Activated CD4-positive, alpha-beta T cell treated with anti-CD3 and anti-CD28 coated beads, Interleukin-2, amount 50 U/mL, for 48 hours (primary cell): Measurements from ENCODE around the gene SLC6A1.

Source experiments
- DNase-seq, 2 experiments: peaks; one replicate each; pipeline ENCODE4 v3.0.0-alpha.2; 2020

The SLC6A1 gene

DNA sequence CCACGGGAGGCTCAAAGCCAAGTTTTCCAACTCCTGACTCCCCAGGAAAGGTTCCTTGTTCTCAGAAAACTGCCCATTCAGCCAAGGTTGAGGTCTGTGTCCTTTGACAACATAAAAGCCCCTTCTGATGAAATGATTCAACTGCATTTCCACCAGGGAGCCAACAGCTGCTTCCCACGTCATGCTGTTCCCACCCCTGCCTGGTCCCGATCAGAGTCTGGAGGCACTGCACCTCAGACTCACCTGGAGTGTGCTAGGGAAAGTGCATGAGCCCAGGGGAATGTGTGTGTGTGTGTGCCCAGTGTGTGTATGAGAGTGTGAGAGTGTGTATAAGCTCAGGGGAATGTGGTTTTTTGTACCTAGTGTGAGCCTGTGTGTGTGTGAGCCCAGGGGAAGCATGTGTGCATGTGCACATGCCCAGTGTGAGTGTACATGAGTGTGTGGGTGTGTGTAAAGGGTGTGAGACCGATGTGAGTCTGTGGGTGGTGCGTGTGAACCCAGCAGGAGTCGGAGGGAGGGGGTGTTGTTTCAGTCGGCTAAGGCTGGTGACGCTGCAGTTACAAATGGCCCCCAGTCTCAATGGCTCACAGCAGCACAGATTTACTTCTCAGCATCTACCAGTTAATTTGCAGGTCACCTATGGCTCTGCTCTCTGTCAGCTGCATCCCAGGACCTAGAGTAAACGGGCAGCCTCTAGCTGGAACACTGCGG lies 20.3 kb upstream of the SLC6A1 start:
- no peak for DNase-seq

DNA sequence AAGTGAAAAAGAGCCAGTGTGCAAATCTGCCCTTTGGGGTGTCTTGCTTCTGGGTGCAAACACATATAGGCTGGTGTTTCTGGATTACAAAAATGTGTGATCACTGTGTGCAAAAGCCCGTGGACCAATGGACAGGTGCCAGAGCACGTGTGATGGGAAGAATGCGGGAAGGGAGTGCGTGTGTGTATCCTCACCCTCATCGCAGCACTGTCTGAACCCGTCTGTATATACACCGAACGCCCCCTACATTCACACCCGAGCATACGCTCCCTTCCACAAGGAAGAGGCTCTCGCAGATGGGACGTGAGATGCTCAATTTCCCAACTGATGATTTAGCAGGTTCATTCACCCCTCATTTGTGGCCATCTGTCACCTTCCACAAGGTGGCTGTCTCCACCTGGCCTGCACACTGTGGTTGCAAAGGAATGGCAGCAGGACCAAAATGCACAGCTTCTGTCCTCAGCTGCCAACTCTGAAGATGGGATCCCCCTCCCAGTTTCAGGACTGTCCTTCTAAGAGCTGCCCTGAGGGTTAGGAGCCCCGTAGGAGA lies 19.4 kb upstream of the SLC6A1 start:
- no peak for DNase-seq

DNA sequence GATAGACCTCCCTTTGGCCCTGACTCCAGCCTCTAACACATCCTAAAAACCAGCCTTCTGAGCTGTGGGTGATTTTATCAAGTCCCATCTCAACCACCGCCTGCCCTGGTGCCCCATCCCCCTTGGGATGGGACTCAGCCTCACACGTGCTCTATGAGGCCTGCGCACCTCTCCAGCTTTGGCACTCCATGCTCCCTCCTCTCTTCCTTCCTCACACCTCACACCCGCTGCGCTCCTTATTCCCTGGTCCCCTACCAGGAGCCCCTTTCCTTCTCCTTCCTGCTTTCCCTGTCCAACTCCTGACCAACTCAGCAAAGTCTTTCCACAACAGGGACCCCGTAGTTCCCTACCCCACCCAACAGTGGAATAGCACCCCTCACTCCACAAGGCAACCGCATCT lies 18.4 kb upstream of the SLC6A1 start:
- no peak for DNase-seq

DNA sequence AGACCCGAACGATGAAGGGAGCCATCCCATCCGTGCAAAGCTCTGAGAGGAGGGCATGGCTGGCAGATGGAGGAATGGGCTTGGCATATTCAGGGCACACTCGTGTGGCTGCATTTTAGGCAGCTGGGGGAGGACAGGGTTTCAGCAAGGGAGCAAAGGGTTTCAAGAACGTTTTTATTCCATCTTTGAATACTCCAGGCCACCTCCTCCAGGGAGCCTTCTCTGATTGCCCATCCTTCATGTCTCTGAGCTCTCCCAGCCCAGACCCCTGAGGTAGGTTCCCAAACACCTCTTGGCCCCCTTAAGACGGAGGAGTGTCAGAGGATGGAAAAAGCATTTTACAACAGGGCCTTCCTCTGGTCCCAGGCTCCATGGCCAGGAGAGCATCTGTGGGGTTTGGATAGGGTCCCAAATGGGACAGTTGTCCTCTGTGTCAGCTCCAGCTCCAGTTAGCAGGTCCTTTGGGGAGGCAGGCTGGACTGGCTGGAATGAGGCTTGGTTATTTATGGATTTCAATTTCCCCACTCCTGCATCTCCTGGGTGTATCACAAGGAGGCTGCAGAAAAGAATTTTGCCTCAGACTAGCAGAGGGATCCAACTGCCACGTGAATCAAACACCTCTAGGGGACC lies 17.7 kb upstream of the SLC6A1 start:
- no peak for DNase-seq

DNA sequence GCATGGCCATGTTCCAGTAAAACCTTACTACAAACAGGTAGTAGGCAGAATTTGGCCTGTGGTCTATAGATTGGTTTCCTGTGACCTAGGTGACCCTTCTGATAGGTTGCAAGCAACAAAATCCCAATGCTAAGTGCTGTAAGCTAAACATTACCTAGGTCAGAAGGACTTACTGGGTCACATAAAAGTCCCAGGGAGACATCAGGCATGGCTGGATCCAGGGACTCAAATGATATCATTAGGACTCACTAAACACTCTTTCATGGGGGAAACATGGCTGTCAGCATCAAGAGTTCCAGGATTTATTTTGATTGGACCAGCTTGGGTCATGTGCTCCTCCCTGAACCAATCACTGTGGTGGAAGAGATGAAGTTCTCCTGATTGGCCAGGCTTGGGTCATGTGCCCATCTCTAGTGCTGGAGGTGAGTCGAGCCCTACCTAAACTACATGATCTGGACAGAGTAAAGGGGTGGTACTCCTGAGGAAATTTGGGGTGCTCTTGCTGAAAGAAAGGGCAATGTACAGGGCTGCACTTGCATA lies 16.8 kb upstream of the SLC6A1 start:
- no peak for DNase-seq

DNA sequence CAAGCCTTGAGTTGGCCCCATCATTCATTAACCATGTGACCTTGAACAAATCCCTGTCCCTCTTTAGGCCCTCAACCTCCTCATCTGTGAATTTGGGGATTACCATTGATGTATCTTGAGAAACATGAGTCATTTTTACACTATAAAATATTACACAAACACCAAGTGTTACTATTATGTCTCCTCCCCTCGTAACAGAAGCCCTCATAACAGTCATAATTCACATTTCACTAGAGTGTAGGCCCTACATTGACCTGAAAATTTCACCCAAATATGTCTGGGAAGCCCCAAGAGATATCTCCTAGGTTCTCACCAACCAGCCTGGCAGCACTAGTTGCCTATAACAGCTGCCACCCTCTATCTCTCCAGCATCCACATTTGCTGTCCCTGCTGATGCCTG lies 15.8 kb upstream of the SLC6A1 start:
- no peak for DNase-seq

DNA sequence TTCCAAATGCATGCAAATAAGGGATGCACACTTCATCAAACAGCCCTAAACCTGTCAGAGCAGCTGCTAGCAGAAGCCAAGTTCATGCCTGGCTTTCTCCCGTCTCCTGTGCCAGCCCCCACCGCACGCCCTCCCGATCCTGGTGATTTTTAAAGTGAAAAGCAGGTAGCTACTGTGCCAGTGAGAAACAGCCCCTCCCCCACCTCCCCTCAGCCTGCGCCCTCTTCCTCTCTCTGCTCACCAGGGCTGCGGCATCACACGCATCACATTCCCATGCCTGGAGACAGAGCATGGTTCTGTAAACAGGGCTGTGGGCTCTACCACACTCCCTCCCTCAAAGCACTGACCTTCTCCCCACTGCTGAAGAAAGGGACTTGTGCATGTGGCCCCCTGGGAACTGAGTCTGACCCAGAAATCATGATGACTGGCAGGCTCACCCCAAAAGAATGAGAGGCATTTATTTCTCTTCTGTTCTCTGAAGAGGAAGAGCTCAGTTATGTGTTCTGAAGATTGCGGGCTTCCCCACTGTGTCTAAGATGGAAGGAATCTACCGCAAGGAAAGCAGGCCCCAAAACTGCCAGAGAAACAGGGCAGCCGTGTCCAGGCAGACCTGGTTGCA lies 14.5 kb upstream of the SLC6A1 start:
- DNase-seq: no peak

DNA sequence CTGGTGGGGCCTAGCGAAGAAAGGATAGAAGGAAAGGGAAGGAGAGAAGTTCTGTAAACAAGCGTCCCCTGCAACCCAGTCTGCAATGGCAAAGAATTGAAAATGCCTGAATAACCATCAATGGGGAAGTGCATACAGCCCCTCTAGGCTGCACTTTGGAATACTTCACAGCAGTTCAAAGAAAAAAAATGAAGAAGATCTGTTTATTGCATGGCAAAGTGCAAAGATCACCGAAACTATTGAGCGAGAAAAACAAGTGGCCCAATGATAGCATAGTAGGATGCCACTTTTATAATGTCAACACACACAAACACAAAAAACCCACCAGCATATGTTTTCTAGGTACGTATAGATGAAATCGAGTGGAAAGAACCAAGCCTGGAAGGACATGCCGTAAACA lies 13.6 kb upstream of the SLC6A1 start:
- no peak for DNase-seq

DNA sequence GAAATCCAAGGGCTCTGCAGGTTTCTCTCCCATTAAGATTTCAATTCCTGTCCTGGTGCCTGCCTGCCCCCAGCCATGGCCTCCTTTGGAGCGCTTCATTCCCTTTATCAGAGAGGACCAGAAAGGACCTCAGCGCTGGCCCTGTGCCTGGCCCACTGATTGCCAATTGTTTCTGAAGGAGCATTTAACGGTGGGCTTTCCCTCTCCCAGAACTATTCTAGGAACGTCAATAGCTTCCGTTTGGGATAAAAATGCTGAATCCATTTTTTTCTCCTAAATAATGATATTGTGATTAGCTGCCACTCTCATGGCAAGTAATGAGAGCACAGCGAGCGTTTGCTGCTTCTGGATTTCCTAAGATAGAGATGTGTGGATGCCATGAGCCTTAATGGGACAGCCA lies 12.2 kb upstream of the SLC6A1 start:
- no peak for DNase-seq

DNA sequence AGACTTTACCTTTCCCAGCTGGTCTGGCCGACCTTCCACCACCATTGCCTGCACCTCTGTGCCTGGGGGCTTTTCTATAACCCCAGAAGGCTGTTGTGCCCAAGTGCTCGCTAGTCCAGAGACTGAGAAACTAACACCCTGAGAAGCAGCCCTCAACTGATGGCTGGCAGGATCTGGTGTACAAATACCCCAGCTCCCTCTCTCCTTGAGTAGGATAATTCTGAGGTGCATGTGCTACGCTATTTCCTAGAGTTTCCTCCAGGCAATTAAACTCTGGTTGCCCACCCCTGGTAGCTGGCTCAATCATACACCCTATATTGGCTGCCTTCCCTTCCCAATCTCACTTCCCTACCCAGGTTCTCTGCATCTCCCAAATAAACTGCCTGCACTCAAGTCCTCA lies 11.5 kb upstream of the SLC6A1 start:
- no peak for DNase-seq

DNA sequence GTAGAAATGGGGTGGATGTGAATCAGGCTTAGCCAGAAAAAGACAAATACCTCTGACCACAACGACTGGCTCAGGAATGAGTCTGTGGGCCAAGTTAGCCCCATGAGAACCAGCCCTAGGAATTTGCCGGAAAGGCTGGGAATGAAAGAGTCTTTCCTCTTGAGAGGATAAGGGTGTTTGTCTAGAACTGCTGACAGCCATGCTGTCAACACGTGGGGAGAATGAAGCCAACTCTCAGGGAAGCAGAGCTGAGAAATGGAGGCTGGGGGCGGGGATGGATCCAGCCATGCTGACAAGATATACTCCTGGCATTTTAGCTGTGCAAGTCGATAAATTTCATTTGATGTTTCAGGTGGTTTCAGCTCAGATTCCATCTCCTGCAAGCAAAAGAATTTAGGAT lies 10.6 kb upstream of the SLC6A1 start:
- no peak for DNase-seq

DNA sequence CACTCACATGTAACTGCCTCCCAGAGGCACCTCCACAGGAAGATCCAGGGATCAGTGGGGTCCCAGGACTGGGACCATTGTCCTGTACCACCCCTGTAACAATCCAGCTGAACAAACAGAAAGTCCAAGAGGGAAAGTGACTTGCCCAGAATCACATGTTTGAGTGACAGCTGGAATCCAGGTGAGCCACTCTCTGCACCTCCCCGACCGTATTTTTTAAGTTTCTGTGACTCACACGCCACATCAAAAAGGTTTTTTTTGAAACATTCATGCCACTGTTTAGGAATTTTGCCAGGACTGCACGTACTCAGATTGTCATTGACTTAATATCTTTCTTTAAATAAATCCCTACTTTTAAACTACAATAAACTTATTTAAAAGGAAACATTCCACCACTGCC lies 9.8 kb upstream of the SLC6A1 start:
- DNase-seq: no peak

DNA sequence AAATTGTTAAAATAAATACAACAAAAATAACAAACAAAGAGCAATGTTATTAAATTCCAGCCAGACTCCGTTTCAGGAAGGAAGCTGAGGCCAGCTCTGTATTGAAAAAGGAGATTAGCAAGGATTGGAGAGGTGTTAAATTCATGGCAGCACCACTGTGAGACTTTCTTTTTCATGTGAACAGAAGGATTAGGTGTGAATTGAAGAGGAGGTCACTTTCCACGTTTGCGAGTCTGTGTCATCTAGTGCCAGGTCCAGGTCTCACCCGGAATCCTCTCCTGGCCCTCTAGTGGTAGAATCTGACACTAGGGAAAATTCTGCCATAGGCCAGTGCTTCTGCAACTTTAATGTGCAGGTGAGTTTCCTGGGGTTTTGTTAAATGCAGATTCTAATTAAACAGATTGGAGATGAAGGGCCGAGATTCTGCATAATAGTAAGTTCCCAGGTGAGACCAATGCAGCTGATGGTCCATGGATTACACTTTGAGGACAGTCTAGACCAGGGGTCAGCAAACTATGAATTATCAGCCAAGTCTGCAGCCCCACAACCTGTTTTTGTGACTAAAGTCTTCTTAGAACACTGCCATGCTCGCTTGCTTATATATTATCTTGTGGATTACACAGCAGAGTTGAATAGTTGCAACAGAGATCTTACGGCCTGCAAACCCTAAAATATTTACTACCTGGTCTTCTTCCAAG lies 9.2 kb upstream of the SLC6A1 start:
- DNase-seq: peak in 1 of 2 experiments; percentile 20

DNA sequence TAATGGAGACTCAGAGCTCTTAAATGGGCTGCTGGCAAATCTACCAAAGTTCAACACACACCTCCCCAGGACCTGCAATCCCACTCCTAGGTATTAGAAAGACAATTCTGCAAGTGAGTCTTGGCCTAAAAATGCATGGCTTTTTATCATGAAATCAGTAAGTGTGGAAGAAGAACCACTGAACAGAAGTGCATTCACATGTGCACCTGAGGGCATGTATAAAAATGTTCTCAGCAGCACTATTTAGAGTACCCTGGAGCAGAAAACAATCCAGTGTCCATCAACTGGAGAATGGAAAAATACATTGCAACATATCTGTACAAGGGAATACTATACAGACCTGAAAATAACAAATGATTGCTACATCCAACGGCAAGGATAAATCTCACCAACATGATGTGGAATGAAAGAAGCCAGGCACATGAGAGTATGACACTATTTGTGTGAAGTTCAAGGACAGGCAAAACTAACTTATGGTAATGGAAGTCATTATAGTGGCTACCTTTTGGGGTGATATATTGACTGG lies 8.1 kb upstream of the SLC6A1 start:
- DNase-seq: no peak

DNA sequence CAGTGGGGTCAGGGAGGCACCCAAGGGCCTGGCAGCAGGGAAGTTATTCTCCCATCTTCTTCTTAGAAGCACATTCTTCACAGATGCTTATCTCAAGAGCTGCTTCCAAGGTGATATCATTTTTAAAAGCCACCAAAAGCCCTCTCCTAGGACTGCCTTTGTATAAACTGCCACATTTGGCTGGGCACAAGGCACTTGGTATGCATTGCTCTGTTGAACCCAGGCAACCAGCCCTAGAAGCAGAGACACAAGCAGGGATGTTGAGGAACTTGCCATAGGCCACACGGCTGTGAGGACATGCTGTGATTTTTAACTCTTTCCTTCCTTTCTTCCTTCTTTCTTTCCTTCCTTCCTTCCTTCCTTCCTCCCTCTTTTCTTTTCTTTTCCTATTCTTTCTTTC lies 7.4 kb upstream of the SLC6A1 start:
- no peak for DNase-seq

DNA sequence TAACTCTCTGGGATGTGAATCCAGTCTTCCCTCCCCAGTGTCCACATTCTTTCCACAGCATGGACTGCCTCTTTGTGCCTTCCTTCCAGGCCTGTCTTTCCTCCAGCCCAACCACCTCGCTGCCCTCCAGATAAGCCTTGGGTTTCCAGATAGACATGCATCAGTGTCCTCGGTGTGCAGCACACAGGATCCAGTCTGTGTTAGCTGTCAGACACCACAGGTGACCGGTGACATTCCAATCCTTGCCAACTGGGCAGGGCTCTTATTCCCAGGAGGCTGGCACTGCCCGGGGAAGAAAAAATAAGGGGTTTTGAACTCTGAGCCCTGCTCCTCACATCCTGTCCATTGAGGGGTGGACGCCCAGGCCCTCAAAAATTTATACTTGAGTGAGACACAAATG lies 6.0 kb upstream of the SLC6A1 start:
- DNase-seq: no peak

DNA sequence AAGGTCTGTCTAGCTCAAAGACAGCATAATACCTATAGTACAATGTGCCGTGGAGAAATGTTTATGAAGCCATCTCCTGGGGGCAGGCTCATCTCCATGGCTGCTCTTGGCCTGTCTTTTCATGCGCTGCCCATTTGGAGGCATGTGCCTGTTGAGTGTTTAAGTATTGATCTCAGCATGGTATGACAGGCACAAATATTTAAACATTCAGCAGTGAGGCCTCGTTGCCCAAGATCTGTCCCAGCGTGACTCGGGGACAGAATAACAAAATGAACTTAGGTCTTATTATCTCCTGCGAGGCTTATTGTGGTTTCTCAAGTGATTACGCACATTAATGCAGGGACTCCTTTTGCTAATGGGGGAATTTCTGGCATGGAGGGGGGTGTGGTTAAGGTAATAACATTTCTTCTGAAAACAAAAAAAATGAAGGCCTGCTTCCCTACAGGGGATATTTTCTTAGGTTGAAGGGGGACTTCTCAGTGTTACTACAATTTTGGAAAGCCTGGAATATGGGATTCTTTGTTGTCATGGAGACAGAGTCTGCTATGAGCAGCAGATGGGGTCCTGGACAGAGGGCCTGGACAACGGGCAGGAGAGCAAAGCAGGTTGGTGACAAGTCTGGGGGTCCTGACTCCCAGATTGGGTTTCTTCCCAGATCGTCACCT lies 4.4 kb upstream of the SLC6A1 start:
- no peak for DNase-seq

DNA sequence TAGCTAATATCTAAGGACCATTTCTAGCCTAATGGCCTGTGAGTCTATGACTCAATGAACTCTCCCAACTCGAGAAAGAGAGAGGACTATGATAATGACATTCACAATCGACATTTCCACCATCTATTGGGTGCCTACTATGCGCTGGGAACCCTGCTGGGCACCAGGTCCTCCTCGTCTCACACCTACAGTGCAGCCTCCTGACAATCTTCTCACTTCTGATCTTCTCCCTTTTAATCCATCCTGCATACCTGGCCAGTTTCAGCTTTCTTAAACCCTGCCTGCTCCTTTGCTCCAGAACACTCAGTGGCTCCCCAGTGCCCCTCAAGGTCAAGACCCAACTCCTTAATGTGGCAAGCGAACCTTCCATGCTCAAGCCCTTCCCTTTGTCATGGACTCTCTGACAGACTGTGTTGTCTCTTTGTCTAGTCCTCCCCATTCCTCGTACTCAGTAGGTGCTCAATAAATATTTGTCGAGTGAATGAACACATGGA lies 3.5 kb upstream of the SLC6A1 start:
- no peak for DNase-seq

DNA sequence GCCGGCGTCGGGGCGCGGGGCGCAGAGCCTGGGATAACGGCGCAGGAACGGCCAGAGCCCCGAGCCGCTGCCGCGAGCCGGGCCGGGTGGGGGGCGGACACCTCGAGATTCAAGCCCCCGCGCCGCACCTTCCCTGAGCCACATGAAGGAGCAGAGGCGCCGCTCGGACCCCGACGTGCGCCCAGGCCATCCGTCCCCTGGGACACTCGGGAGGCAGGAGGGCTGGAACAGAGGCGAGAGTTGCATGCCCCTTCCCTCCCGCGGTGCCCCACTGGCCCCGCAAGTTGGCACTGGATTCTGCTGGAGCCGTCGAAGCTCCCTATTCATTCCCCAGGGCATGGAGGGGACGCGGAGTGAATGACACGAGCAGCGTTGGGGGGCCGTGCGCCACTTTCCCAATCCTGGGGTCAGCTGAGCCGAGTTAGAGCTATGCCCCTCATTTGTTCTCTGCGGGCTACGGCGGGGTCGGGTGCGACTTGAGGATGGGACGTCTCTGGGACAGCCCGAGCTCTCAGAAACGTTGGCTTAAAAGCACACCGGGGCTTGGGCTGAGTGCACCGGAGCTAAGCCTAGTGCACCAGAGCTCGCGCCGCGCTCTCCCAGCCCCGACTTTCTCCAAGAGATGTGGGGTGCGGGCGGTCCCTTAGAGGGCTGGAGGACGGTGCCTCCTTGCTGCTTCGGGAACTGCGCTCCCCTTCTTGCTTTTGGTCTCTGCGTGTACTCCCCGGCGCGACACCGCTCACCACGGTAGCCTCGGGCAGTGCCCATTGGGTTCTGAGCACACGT lies 588 bp downstream of the SLC6A1 start:
- DNase-seq: no peak

DNA sequence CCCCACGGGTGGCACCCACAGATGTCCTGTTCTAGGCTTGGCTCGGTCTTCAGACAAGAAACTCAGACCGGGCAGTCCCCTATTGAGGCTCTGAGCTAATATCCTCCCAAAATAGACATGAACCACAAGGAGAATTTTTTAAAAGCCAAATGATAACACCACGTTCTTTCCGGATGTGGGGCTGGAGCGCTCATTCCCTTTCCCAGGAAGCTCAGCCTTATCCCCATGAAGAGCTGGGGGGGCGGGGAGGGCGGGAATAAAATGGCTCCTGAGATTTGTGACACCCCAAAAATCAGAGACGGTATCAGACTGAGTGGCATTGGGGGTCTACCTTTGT lies 1.1 kb downstream of the SLC6A1 start:
- DNase-seq: no peak

DNA sequence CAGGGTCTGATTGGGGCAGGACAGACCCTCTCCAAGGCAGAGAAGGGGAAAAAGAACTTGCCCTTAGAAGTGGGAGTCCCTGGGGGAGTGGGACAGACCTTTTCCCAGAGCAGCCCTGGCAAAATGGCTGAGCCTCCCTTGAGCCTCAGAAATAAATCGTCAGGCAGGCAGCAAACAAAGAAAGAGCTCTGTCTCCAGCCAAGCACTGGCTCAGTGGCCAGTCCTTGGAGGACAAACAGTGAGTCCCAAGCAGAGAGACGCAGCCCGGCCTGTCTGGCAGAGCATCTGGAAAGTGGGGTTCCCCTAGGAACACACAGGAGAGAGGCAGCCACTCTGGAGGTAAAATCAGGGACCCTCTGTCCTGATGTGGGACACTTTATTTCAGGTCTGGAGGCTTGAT lies 1.8 kb downstream of the SLC6A1 start:
- no peak for DNase-seq

DNA sequence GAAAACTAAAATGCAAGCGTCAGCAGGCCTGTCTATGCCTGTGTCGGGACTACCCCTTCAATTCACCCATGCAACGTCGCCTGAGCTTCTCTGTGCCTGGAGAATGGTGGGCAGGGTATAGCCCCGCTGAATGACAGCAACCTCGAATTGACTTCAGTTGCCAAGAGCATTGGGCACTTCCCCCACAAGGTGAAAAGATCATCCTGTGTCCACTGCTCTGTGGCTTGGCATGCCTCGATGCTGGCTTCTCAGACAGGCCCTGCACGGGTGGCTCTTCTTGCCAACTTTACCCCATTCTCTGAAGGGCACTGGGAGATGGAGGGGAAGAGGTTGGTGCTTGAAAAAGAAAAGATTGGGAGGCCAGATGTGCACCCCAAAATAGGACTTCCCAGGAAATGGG lies 3.3 kb downstream of the SLC6A1 start:
- DNase-seq: no peak
